ENCODE results near the gene IL11.
A peak's percentile ranks its signal among the peaks of the same experiment; 100 is the strongest.

Gene IL11

GRCh38 chr19:55369653-55370304 is 484 bp downstream of the IL11 start:
- DNase-seq, result no peak

GRCh38 chr19:55368701-55369563 is 1.3 kb downstream of the IL11 start:
- no peak for DNase-seq

GRCh38 chr19:55368106-55368505 is 2.2 kb downstream of the IL11 start:
- DNase-seq, result no peak

- DNase-seq, result no peak
These were observed 3.5 kb downstream of the IL11 start for GRCh38 chr19:55366790-55367189.

GRCh38 chr19:55365964-55366363 is 4.3 kb downstream of the IL11 start:
- DNase-seq, result no peak

GRCh38 chr19:55365245-55365644 is 5.0 kb downstream of the IL11 start:
- no peak for DNase-seq

- DNase-seq, result no peak
These were observed 7.1 kb downstream of the IL11 start, which contains the start of gene GARIN5B for GRCh38 chr19:55362990-55363716. Gene GARIN5B (minus strand): TSS chr19:55363260. CDS start chr19:55363066, 194 bp downstream.

- DNase-seq, result no peak
These were observed 7.9 kb downstream of the IL11 start for GRCh38 chr19:55362174-55362989.

GRCh38 chr19:55360902-55361301 is 9.4 kb downstream of the IL11 start:
- DNase-seq, result no peak

GRCh38 chr19:55358943-55359908 is 11.0 kb downstream of the IL11 start:
- no peak for DNase-seq

- DNase-seq, result no peak
These were observed 11.8 kb downstream of the IL11 start for GRCh38 chr19:55358493-55358892.

- DNase-seq, result no peak
These were observed 14.9 kb downstream of the IL11 start for GRCh38 chr19:55355213-55355821.

- DNase-seq, result no peak
These were observed 15.5 kb downstream of the IL11 start, which contains the start of gene COX6B2 for GRCh38 chr19:55354698-55355212. Gene COX6B2 (minus strand): TSS chr19:55354719. CDS start chr19:55354521, 198 bp downstream.

GRCh38 chr19:55353803-55354697 is 16.2 kb downstream of the IL11 start:
- peak; percentile 32 for DNase-seq

- no peak for DNase-seq
These were observed 16.9 kb downstream of the IL11 start for GRCh38 chr19:55353356-55353802.

GRCh38 chr19:55352549-55353145 is 17.6 kb downstream of the IL11 start:
- DNase-seq, result no peak

GRCh38 chr19:55352040-55352439 is 18.2 kb downstream of the IL11 start:
- DNase-seq, result no peak

GRCh38 chr19:55350620-55351315 is 19.5 kb downstream of the IL11 start:
- DNase-seq, result no peak

Measured in activated CD4-positive, alpha-beta T cell treated with anti-CD3 and anti-CD28 coated beads, Interleukin-10, Interleukin-2, amounts not matched to agents 100 ng/mL and 50 ng/mL, durations not matched to agents 16 hours and 8 hours (primary cell).